SK-N-SH treated with all-trans-retinoic acid at 6 μM for 48 hours (cell line): Measurements from ENCODE around the gene EMID1.
"Not testable (repeated sequence)": the region's sequence is repeated elsewhere in the genome, so short reads cannot be mapped to it uniquely, and the experiment has no call there.

Source experiments
- ATAC-seq: fragments of 200-7000 bp; cut with Tn5 transposase; 3 replicates; pipeline ENCODE4 v1.9.1; 2020; ENCODE audit warnings: mild to moderate bottlenecking, moderate library complexity
- ARNTL ChIP-seq: fragments of 450-650 bp; formaldehyde crosslinking; IDR thresholded peaks from 2 replicates; pipeline ENCODE4 v1.5.0; 2020; ENCODE audit warnings: low read depth, mild to moderate bottlenecking, moderate library complexity, borderline replicate concordance
- BACH2 ChIP-seq: fragments of 250-450 bp; sonication (Bioruptor Pico); IDR thresholded peaks from 2 replicates; pipeline ENCODE4 v1.9.0; 2021; ENCODE audit warnings: mild to moderate bottlenecking, borderline replicate concordance
- CREB5 ChIP-seq: fragments of 250-450 bp; sonication (Bioruptor Pico); IDR thresholded peaks from 2 replicates; pipeline ENCODE4 v1.5.1; 2020; ENCODE audit warnings: low read depth, mild to moderate bottlenecking, moderate library complexity
- CSDC2 ChIP-seq: fragments of 250-450 bp; sonication (Bioruptor Pico); IDR thresholded peaks from 2 replicates; pipeline ENCODE4 v1.5.0; 2020; ENCODE audit warnings: mild to moderate bottlenecking, moderate library complexity
- ESRRG ChIP-seq: fragments of 250-450 bp; sonication (Bioruptor Pico); IDR thresholded peaks from 2 replicates; pipeline ENCODE4 v1.6.1; 2021; ENCODE audit warnings: mild to moderate bottlenecking
- PATZ1 ChIP-seq: fragments of 250-450 bp; sonication (Bioruptor Pico); IDR thresholded peaks from 2 replicates; pipeline ENCODE4 v1.8.0; 2020; ENCODE audit warnings: mild to moderate bottlenecking, moderate library complexity, borderline replicate concordance
- PPARA ChIP-seq: fragments of 250-450 bp; sonication (Bioruptor Pico); IDR thresholded peaks from 2 replicates; pipeline ENCODE4 v1.5.0; 2020; ENCODE audit warnings: mild to moderate bottlenecking, borderline replicate concordance
- TCF4 ChIP-seq: fragments of 250-450 bp; sonication (Bioruptor Pico); IDR thresholded peaks from 2 replicates; pipeline ENCODE4 v1.8.0; 2021; ENCODE audit warnings: mild to moderate bottlenecking, moderate library complexity, borderline replicate concordance
- TOX ChIP-seq: fragments of 250-450 bp; sonication (Bioruptor Pico); IDR thresholded peaks from 2 replicates; pipeline ENCODE4 v1.8.0; 2021; ENCODE audit warnings: mild to moderate bottlenecking, moderate library complexity, borderline replicate concordance
- TSHZ2 ChIP-seq: fragments of 250-450 bp; sonication (Bioruptor Pico); IDR thresholded peaks from 2 replicates; pipeline ENCODE4 v1.5.0; 2020; ENCODE audit warnings: mild to moderate bottlenecking, moderate library complexity
- ZC3H10 ChIP-seq: fragments of 250-450 bp; sonication (Bioruptor Pico); IDR thresholded peaks from 2 replicates; pipeline ENCODE4 v1.5.1; 2021; ENCODE audit warnings: mild to moderate bottlenecking, moderate library complexity
- ZFP3 ChIP-seq: fragments of 250-450 bp; sonication (Bioruptor Pico); IDR thresholded peaks from 2 replicates; pipeline ENCODE4 v1.5.0; 2020; ENCODE audit warnings: mild to moderate bottlenecking, moderate library complexity
- ZNF565 ChIP-seq: fragments of 450-650 bp; formaldehyde crosslinking; conservative IDR thresholded peaks from 2 replicates; pipeline ENCODE4 v1.5.0; 2020; ENCODE audit warnings: low read depth, mild to moderate bottlenecking, moderate library complexity
- ZNF70 ChIP-seq: fragments of 450-650 bp; formaldehyde crosslinking; IDR thresholded peaks from 2 replicates; pipeline ENCODE4 v1.5.0; 2020; ENCODE audit warnings: mild to moderate bottlenecking, moderate library complexity
- TF ChIP-seq, protein P1 (sequence below): fragments of 250-450 bp; sonication (Bioruptor Pico); IDR thresholded peaks from 2 replicates; pipeline ENCODE4 v1.8.0; 2021; ENCODE audit warnings: low read depth, mild to moderate bottlenecking, moderate library complexity, borderline replicate concordance

Gene EMID1

DNA sequence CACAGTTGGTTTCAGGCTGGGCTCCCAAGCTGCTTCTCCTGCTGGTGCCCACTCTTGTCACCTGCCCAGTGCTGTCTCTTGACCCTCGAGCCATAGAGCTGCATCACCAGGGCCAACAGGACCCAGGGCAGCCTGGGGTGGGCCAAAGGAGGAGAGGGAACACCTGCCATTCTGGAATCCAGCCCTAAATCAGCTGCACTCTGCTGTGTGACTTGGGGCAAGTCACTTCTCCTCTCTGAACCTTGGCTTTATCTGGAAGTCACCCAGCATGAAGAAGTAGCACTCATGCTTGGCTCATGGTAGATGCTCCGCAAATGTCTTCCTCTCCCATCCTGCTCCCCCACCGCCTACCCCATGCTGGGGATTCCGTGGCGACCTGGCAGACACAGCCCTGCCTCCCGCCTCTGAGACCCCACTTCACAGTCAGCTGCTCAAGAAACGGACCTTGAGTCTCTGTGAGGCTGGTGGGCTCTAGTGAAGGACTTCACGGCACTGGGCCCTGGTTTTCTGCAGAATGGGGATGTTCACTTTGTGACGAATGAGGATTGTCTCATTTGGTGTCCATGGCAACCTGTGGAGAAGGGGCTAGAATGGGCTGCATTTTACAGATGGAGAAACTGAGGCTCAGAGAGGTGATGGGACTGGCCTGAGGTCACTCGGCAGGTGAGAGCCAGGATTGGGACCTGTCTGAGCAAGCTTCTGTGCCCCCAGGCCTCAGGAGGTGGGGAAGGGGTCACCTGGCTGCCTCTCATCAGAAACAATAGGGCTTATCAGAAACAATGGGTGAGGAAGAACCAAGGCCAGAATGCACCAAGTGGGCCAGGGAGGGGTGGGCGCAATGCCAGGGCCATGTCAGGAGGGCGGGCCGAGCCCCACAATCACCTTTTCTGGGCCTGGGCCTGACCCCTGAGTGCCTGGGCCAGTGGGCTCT is 12.4 kb downstream of the EMID1 start:
- TF ChIP-seq ZNF565 (CRISPR knock-in tag) (no peak), BACH2 (CRISPR knock-in tag) (no peak)
- no peak for ATAC-seq

DNA sequence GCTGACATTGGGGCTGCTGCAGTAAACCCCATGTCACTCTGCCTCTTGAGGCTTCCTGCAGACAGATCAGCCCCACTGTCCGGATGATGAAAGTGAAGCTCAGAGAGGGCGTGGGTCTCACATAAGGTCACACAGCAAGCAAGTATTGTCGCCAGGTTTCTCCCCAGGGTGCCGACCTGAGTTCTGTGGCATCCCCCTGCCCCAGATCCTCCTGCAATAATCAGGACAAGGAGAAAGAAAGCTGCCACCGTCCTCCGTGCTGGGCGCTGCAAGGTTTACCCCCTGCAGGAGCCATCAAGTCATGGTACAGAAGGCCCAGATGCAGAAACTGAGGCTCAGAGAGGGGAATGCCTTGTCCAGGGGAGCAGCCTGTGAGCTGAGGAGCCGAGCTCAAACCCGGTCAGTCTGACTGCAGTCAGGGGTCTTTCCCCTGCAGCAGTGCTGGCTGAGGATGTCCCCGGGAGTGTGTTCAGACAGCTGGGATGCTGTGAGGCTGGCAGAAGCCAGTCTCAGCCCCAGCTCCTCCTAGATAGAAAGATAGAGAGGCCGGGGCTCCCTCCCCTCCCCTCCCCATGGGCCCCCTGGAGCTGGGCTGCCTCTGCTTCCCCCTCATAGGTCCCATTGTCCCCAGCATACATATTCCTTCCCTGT is 13.2 kb downstream of the EMID1 start:
- ATAC-seq, result no peak
- TF ChIP-seq ARNTL, result no peak
- no peak for TF ChIP-seq PATZ1 (CRISPR knock-in tag)
- TF ChIP-seq, protein P1, sequence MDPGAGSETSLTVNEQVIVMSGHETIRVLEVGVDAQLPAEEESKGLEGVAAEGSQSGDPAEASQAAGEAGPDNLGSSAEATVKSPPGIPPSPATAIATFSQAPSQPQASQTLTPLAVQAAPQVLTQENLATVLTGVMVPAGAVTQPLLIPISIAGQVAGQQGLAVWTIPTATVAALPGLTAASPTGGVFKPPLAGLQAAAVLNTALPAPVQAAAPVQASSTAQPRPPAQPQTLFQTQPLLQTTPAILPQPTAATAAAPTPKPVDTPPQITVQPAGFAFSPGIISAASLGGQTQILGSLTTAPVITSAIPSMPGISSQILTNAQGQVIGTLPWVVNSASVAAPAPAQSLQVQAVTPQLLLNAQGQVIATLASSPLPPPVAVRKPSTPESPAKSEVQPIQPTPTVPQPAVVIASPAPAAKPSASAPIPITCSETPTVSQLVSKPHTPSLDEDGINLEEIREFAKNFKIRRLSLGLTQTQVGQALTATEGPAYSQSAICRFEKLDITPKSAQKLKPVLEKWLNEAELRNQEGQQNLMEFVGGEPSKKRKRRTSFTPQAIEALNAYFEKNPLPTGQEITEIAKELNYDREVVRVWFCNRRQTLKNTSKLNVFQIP (CRISPR knock-in tag), result no peak
- no peak for TF ChIP-seq CSDC2 (CRISPR knock-in tag)
- no peak for TF ChIP-seq ZNF70
- TF ChIP-seq CREB5, result no peak
- TF ChIP-seq PPARA (CRISPR knock-in tag), result no peak
- no peak for TF ChIP-seq ESRRG
- no peak for TF ChIP-seq BACH2 (CRISPR knock-in tag)
- no peak for TF ChIP-seq ZFP3 (CRISPR knock-in tag)
- TF ChIP-seq TCF4 (CRISPR knock-in tag), result no peak
- no peak for TF ChIP-seq TSHZ2 (CRISPR knock-in tag)
- TF ChIP-seq ZC3H10, result no peak

DNA sequence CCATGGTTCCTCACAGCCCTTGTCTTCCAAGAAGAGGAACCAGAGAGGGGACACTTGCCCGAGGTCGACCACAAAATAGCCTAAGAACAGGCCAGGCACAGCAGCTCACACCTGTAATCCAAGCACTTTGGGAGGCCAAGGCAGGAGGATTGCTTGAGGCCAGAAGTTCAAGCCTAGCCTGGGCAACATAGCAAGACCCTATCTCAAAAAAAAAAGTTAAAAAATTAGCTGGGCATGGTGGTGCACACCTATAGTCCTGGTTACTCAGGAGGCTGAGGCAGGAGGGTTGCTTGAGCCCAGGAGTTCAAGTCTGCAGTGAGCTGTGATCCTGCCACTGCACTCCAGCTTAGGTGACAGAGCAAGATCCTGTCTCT is 13.7 kb downstream of the EMID1 start:
- not testable (repeated sequence) for ATAC-seq

- no peak for TF ChIP-seq ZC3H10
- TF ChIP-seq BACH2 (CRISPR knock-in tag), result no peak
- no peak for TF ChIP-seq ZFP3 (CRISPR knock-in tag)
- TF ChIP-seq TOX, result no peak
- no peak for ATAC-seq
Observed at GRCh38 chr22:29219881-29220670, 14.4 kb downstream of the EMID1 start.
